SK-N-SH treated with all-trans-retinoic acid at 6 μM for 48 hours (cell line): ENCODE measurements around the gene MVB12B.

Experiments used
- ATAC-seq: fragments of 200-7000 bp; cut with Tn5 transposase; 3 replicates; pipeline ENCODE4 v1.9.1; 2020; ENCODE audit warnings: mild to moderate bottlenecking, moderate library complexity
- BACH2 ChIP-seq: fragments of 250-450 bp; sonication (Bioruptor Pico); IDR thresholded peaks from 2 replicates; pipeline ENCODE4 v1.9.0; 2021; ENCODE audit warnings: mild to moderate bottlenecking, borderline replicate concordance
- CSDC2 ChIP-seq: fragments of 250-450 bp; sonication (Bioruptor Pico); IDR thresholded peaks from 2 replicates; pipeline ENCODE4 v1.5.0; 2020; ENCODE audit warnings: mild to moderate bottlenecking, moderate library complexity
- ESRRG ChIP-seq: fragments of 250-450 bp; sonication (Bioruptor Pico); IDR thresholded peaks from 2 replicates; pipeline ENCODE4 v1.6.1; 2021; ENCODE audit warnings: mild to moderate bottlenecking
- GLIS3 ChIP-seq: fragments of 250-450 bp; sonication (Bioruptor Pico); IDR thresholded peaks from 2 replicates; pipeline ENCODE4 v1.5.0; 2020; ENCODE audit warnings: mild to moderate bottlenecking, moderate library complexity
- ISL1 ChIP-seq: fragments of 250-450 bp; sonication (Bioruptor Pico); IDR thresholded peaks from 2 replicates; pipeline ENCODE4 v2.1.2; 2022; ENCODE audit warnings: mild to moderate bottlenecking, moderate library complexity
- OSR1 ChIP-seq: fragments of 250-450 bp; sonication (Bioruptor Pico); IDR thresholded peaks from 2 replicates; pipeline ENCODE4 v1.8.0; 2022; ENCODE audit warnings: moderate library complexity, mild to moderate bottlenecking, inconsistent platforms
- PPARA ChIP-seq: fragments of 250-450 bp; sonication (Bioruptor Pico); IDR thresholded peaks from 2 replicates; pipeline ENCODE4 v1.5.0; 2020; ENCODE audit warnings: mild to moderate bottlenecking, borderline replicate concordance
- RARB ChIP-seq: fragments of 250-450 bp; sonication (Bioruptor Pico); IDR thresholded peaks from 2 replicates; pipeline ENCODE4 v1.8.0; 2021; ENCODE audit warnings: mild to moderate bottlenecking, moderate library complexity
- SNAI2 ChIP-seq: fragments of 250-450 bp; sonication (Bioruptor Pico); IDR thresholded peaks from 2 replicates; pipeline ENCODE4 v1.5.0; 2020; ENCODE audit warnings: mild to moderate bottlenecking, moderate library complexity
- TCF4 ChIP-seq: fragments of 250-450 bp; sonication (Bioruptor Pico); IDR thresholded peaks from 2 replicates; pipeline ENCODE4 v1.8.0; 2021; ENCODE audit warnings: mild to moderate bottlenecking, moderate library complexity, borderline replicate concordance
- ZC3H10 ChIP-seq: fragments of 250-450 bp; sonication (Bioruptor Pico); IDR thresholded peaks from 2 replicates; pipeline ENCODE4 v1.5.1; 2021; ENCODE audit warnings: mild to moderate bottlenecking, moderate library complexity
- ZFP3 ChIP-seq: fragments of 250-450 bp; sonication (Bioruptor Pico); IDR thresholded peaks from 2 replicates; pipeline ENCODE4 v1.5.0; 2020; ENCODE audit warnings: mild to moderate bottlenecking, moderate library complexity
- ZFP30 ChIP-seq: fragments of 450-650 bp; formaldehyde crosslinking; IDR thresholded peaks from 2 replicates; pipeline ENCODE4 v1.5.0; 2022; ENCODE audit warnings: mild to moderate bottlenecking, moderate library complexity
- ZNF565 ChIP-seq: fragments of 450-650 bp; formaldehyde crosslinking; conservative IDR thresholded peaks from 2 replicates; pipeline ENCODE4 v1.5.0; 2020; ENCODE audit warnings: low read depth, mild to moderate bottlenecking, moderate library complexity
- ZNF70 ChIP-seq: fragments of 450-650 bp; formaldehyde crosslinking; IDR thresholded peaks from 2 replicates; pipeline ENCODE4 v1.5.0; 2020; ENCODE audit warnings: mild to moderate bottlenecking, moderate library complexity
- ZNF8 ChIP-seq: fragments of 450-650 bp; formaldehyde crosslinking; IDR thresholded peaks from 2 replicates; pipeline ENCODE4 v1.5.0; 2020; ENCODE audit warnings: mild to moderate bottlenecking, moderate library complexity
- TF ChIP-seq, protein P1 (sequence below): fragments of 250-450 bp; sonication (Bioruptor Pico); IDR thresholded peaks from 2 replicates; pipeline ENCODE4 v1.5.0; 2020; ENCODE audit warnings: mild to moderate bottlenecking, moderate library complexity
- TF ChIP-seq, protein P2 (sequence below): fragments of 250-450 bp; sonication (Bioruptor Pico); IDR thresholded peaks from 2 replicates; pipeline ENCODE4 v1.5.1; 2020; ENCODE audit warnings: low read depth, mild to moderate bottlenecking, moderate library complexity
- TF ChIP-seq, protein P3 (sequence below): fragments of 250-450 bp; sonication (Bioruptor Pico); IDR thresholded peaks from 2 replicates; pipeline ENCODE4 v1.8.0; 2020; ENCODE audit warnings: mild to moderate bottlenecking, moderate library complexity, borderline replicate concordance
- TF ChIP-seq, protein P4 (sequence below): fragments of 250-450 bp; sonication (Bioruptor Pico); IDR thresholded peaks from 2 replicates; pipeline ENCODE4 v1.8.0; 2021; ENCODE audit warnings: low read depth, mild to moderate bottlenecking, moderate library complexity, borderline replicate concordance

The MVB12B gene

DNA sequence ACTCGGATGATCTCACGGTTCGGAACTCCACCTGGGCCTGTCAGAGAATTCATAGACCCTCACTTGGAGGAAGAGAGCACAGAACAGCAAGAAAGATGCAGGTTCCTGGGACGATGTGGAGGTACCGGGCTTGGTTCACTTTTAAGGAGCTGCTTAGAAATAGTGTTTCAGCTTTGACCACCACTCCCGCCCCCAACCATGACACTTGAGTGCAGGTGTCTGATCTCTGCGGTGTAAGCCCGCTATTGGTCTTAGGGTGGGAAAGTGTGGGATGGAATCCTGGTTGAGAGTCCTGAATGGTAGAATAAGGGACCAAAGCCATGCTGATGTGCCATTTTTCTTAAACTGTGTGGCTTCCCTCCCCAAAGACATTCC is 189.9 kb downstream of the MVB12B start (continued):
- TF ChIP-seq, protein P1, sequence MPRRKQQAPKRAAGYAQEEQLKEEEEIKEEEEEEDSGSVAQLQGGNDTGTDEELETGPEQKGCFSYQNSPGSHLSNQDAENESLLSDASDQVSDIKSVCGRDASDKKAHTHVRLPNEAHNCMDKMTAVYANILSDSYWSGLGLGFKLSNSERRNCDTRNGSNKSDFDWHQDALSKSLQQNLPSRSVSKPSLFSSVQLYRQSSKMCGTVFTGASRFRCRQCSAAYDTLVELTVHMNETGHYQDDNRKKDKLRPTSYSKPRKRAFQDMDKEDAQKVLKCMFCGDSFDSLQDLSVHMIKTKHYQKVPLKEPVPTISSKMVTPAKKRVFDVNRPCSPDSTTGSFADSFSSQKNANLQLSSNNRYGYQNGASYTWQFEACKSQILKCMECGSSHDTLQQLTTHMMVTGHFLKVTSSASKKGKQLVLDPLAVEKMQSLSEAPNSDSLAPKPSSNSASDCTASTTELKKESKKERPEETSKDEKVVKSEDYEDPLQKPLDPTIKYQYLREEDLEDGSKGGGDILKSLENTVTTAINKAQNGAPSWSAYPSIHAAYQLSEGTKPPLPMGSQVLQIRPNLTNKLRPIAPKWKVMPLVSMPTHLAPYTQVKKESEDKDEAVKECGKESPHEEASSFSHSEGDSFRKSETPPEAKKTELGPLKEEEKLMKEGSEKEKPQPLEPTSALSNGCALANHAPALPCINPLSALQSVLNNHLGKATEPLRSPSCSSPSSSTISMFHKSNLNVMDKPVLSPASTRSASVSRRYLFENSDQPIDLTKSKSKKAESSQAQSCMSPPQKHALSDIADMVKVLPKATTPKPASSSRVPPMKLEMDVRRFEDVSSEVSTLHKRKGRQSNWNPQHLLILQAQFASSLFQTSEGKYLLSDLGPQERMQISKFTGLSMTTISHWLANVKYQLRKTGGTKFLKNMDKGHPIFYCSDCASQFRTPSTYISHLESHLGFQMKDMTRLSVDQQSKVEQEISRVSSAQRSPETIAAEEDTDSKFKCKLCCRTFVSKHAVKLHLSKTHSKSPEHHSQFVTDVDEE (CRISPR knock-in tag): no peak
- TF ChIP-seq ZC3H10 (CRISPR knock-in tag): no peak
- no peak for TF ChIP-seq ZFP3
- TF ChIP-seq ESRRG (CRISPR knock-in tag): no peak
- TF ChIP-seq ZNF565: no peak
- TF ChIP-seq ZNF8 (CRISPR knock-in tag): no peak
- no peak for TF ChIP-seq BACH2

DNA sequence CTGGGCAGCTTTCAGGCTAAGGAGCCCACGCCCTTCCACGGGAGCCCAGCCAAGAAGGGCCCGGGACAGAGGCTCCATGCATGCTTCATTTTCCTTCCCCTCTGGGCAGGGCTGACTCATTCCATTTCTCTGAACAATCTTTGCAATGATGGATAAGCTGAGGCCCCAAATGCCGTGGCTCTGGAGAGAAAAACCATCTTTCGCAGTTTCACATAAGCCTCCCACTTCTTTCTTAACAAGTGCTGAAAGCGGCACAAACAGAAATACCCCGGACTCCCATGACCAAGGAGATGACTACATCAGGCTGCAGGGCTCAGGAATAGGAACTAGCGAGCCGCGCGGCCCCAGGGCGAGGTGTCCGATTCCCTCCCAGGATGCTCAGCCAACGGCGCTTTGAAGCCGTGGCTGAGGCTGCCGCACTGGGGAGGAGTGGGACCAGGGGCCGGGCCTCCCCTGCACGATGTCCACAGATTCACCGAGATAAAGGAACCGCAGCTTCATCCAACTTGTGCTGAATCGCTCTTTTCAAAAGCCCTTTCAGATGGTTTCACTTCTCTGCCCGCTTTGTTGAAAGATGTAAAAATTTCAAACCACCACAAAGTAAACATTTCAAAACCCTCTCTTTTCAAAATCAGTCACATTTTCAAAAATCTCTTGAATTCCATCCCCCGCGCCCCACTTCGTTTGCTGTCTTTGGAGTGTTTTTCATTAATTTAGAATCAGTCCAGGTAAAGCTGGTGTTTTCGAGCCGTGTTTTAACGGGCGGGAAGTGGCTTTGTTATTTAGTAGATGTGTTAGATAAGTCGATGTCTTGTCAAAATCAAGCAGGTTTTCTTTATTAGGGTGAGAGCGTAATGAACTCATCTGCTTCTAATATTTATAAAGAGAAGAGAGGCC is 190.6 kb downstream of the MVB12B start:
- TF ChIP-seq CSDC2: no peak
- no peak for TF ChIP-seq ZC3H10 (CRISPR knock-in tag)
- no peak for TF ChIP-seq RARB
- TF ChIP-seq, protein P1 (CRISPR knock-in tag): no peak
- TF ChIP-seq ESRRG (CRISPR knock-in tag): no peak
- no peak for TF ChIP-seq ZFP3
- TF ChIP-seq GLIS3 (CRISPR knock-in tag): no peak
- TF ChIP-seq, protein P2, sequence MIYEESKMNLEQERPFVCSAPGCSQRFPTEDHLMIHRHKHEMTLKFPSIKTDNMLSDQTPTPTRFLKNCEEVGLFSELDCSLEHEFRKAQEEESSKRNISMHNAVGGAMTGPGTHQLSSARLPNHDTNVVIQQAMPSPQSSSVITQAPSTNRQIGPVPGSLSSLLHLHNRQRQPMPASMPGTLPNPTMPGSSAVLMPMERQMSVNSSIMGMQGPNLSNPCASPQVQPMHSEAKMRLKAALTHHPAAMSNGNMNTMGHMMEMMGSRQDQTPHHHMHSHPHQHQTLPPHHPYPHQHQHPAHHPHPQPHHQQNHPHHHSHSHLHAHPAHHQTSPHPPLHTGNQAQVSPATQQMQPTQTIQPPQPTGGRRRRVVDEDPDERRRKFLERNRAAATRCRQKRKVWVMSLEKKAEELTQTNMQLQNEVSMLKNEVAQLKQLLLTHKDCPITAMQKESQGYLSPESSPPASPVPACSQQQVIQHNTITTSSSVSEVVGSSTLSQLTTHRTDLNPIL (CRISPR knock-in tag): no peak
- TF ChIP-seq ISL1 (CRISPR knock-in tag): no peak
- TF ChIP-seq ZNF8 (CRISPR knock-in tag): no peak
- TF ChIP-seq, protein P3, sequence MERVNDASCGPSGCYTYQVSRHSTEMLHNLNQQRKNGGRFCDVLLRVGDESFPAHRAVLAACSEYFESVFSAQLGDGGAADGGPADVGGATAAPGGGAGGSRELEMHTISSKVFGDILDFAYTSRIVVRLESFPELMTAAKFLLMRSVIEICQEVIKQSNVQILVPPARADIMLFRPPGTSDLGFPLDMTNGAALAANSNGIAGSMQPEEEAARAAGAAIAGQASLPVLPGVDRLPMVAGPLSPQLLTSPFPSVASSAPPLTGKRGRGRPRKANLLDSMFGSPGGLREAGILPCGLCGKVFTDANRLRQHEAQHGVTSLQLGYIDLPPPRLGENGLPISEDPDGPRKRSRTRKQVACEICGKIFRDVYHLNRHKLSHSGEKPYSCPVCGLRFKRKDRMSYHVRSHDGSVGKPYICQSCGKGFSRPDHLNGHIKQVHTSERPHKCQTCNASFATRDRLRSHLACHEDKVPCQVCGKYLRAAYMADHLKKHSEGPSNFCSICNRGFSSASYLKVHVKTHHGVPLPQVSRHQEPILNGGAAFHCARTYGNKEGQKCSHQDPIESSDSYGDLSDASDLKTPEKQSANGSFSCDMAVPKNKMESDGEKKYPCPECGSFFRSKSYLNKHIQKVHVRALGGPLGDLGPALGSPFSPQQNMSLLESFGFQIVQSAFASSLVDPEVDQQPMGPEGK: no peak
- no peak for TF ChIP-seq PPARA (CRISPR knock-in tag)
- no peak for TF ChIP-seq ZFP30 (CRISPR knock-in tag)
- peak; percentile 91 for ATAC-seq

DNA sequence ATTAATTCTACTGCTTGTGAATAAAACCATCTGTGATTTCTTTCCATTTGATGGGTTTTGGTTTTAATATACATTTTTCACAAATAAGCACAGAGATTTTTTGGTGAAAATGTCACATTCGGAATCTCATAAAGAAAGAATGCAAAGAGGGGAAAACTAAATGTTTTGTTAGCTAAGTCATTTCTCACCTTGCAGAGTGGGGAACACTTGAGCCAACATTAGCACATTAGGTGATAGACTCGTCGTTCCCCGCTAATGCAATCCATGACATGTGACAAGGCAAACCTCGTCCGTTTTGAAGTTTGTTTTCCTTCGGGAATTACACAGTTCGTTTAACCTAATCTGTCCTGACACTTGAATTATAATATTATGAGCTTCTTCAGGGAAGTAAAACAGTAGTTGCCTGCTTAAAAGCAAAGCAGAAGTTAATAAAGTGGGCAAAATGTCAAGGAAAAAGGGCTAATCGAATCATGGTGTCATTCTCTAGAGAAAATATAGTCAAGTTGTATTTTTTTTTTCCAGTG is 191.3 kb downstream of the MVB12B start:
- no peak for ATAC-seq
- TF ChIP-seq BACH2: no peak
- TF ChIP-seq, protein P3: no peak
- TF ChIP-seq, protein P1 (CRISPR knock-in tag): no peak
- no peak for TF ChIP-seq ZFP3
- TF ChIP-seq ZNF565: no peak
- no peak for TF ChIP-seq CSDC2
- TF ChIP-seq ZNF70: no peak
- no peak for TF ChIP-seq SNAI2
- TF ChIP-seq, protein P4, sequence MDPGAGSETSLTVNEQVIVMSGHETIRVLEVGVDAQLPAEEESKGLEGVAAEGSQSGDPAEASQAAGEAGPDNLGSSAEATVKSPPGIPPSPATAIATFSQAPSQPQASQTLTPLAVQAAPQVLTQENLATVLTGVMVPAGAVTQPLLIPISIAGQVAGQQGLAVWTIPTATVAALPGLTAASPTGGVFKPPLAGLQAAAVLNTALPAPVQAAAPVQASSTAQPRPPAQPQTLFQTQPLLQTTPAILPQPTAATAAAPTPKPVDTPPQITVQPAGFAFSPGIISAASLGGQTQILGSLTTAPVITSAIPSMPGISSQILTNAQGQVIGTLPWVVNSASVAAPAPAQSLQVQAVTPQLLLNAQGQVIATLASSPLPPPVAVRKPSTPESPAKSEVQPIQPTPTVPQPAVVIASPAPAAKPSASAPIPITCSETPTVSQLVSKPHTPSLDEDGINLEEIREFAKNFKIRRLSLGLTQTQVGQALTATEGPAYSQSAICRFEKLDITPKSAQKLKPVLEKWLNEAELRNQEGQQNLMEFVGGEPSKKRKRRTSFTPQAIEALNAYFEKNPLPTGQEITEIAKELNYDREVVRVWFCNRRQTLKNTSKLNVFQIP (CRISPR knock-in tag): no peak
- no peak for TF ChIP-seq GLIS3 (CRISPR knock-in tag)
- no peak for TF ChIP-seq OSR1
- TF ChIP-seq TCF4 (CRISPR knock-in tag): no peak
- no peak for TF ChIP-seq PPARA (CRISPR knock-in tag)
- no peak for TF ChIP-seq ESRRG (CRISPR knock-in tag)
- TF ChIP-seq ZNF8 (CRISPR knock-in tag): no peak
